Activated naive CD4-positive, alpha-beta T cell treated with anti-CD3 and anti-CD28 coated beads for 36 hours (primary cell): ENCODE results near the gene NRAS. TPM values are rescaled to one million over a fixed set of nuclear protein-coding genes. Genes with fewer than 3 reads are reported as not detected.

Experiments
- CTCF ChIA-PET: fragments of 350-600 bp; sonication (Branson Sonifier 250); formaldehyde crosslinking; loops from one replicate; lab custom pipeline; 2021; ENCODE audit warnings: antibody characterized with exemption; lab: Charles Lee
- DNase-seq: peaks from one replicate; pipeline ENCODE4 v3.0.0-alpha.2; 2020
- H3K27ac Mint-ChIP-seq: one replicate; pipeline ENCODE4 v1.8.0; 2021; ENCODE audit warnings: mild to moderate bottlenecking, mixed read lengths
- H3K27me3 Mint-ChIP-seq: one replicate; pipeline ENCODE4 v1.8.0; 2021; ENCODE audit warnings: low read depth, mixed read lengths
- H3K36me3 Mint-ChIP-seq: one replicate; pipeline ENCODE4 v1.8.0; 2021; ENCODE audit warnings: low read depth, mixed read lengths
- H3K4me1 Mint-ChIP-seq: one replicate; pipeline ENCODE4 v1.8.0; 2021; ENCODE audit warnings: low read depth, mixed read lengths
- H3K4me3 Mint-ChIP-seq: one replicate; pipeline ENCODE4 v1.8.0; 2021; ENCODE audit warnings: mild to moderate bottlenecking, moderate library complexity, mixed read lengths
- H3K9me3 Mint-ChIP-seq: one replicate; pipeline ENCODE4 v1.8.0; 2021; ENCODE audit warnings: mixed read lengths
- intact Hi-C: fragments of 100-400 bp; cut with micrococcal nuclease; formaldehyde crosslinking; loops from one replicate; pipeline ENCODE4 v1.15.1; 2023
- total RNA-seq, 2 experiments: library from RNA; stranded (reverse); gene quantifications; one replicate each; pipeline ENCODE4 v1.2.3, GENCODE V29; 2021

The NRAS gene
- total RNA-seq, 2 experiments from 2014 or later = 42.1 to 43.9 TPM

- Mint-ChIP-seq H3K27me3 (peaks cover 1% of the 10 kb centered on the region), H3K27ac (no peak within 1 kb of the TSS), H3K36me3 (no peaks in the 10 kb centered on the region), H3K4me3 (peak within 1 kb of the TSS; percentile 87), H3K9me3 (no peaks in the 10 kb centered on the region), H3K4me1 (peaks cover 4% of the 10 kb centered on the region)
- intact Hi-C loops = loop anchor here (1.0 to 10.0 kb wide), 8 partner anchors 47 to 692 kb away; partner anchors contain the start of genes BCAS2, CSDE1, NRAS and OLFML3
- DNase-seq = no peak
- CTCF ChIA-PET = interaction anchor here (0.8 to 4.4 kb wide), 3 partner anchors 11 to 322 kb away, joined by 3 to 31 read pairs (median 5); no protein-coding TSS in a partner anchor
Measured at GRCh38 chr1:114669562-114670082, 46.9 kb downstream of the NRAS start, which contains the start of gene DENND2C. TSS of gene DENND2C (minus strand) at chr1:114670049. CDS start at chr1:114625984, 44,065 bp downstream.

- Mint-ChIP-seq H3K36me3 (no peaks in the 10 kb centered on the region), H3K4me3 (peak overlapping the region; percentile 87), H3K9me3 (no peaks in the 10 kb centered on the region), H3K27me3 (peaks cover 1% of the 10 kb centered on the region), H3K27ac (no peak overlapping the region), H3K4me1 (peaks cover 4% of the 10 kb centered on the region)
- CTCF ChIA-PET = interaction anchor here (0.8 to 4.4 kb wide), 3 partner anchors 11 to 322 kb away, joined by 3 to 31 read pairs (median 5); no protein-coding TSS in a partner anchor
- intact Hi-C loops = no loop called here
- DNase-seq = peak; percentile 5
Measured at GRCh38 chr1:114668784-114669561, 47.6 kb downstream of the NRAS start.

GRCh38 chr1:114668373-114668772, 48.2 kb downstream of the NRAS start:
- intact Hi-C loops = no loop called here
- Mint-ChIP-seq H3K4me1 (peaks cover 4% of the 10 kb centered on the region), H3K27me3 (peaks cover 1% of the 10 kb centered on the region), H3K36me3 (no peaks in the 10 kb centered on the region), H3K27ac (no peak overlapping the region), H3K9me3 (no peaks in the 10 kb centered on the region), H3K4me3 (no peak overlapping the region)
- no peak for DNase-seq
- CTCF ChIA-PET = interaction anchor here (1.7 to 4.4 kb wide), 3 partner anchors 12 to 321 kb away, joined by 3 to 31 read pairs (median 5); no protein-coding TSS in a partner anchor

- no peak overlapping the region for H3K27ac Mint-ChIP-seq
- H3K4me3 Mint-ChIP-seq = no peak overlapping the region
- DNase-seq = no peak
- H3K4me1 Mint-ChIP-seq = peaks cover 4% of the 10 kb centered on the region
- H3K36me3 Mint-ChIP-seq = no peaks in the 10 kb centered on the region
- H3K27me3 Mint-ChIP-seq = peaks cover 1% of the 10 kb centered on the region
- CTCF ChIA-PET = interaction anchor here (0.6 to 1.7 kb wide), 2 partner anchors 320 to 449 kb away, joined by 3 to 4 read pairs; no protein-coding TSS in a partner anchor
- intact Hi-C loops = no loop called here
- H3K9me3 Mint-ChIP-seq = no peaks in the 10 kb centered on the region
Measured at GRCh38 chr1:114666954-114667353, 49.6 kb downstream of the NRAS start.

- intact Hi-C loops = no loop called here
Measured at GRCh38 chr1:114660238-114660637, 56.3 kb downstream of the NRAS start.

More at GRCh38 chr1:114660238-114660637, 56.3 kb downstream of the NRAS start:
- DNase-seq = no peak
- Mint-ChIP-seq H3K4me1 (no peaks in the 10 kb centered on the region), H3K9me3 (no peaks in the 10 kb centered on the region), H3K27ac (no peak overlapping the region), H3K4me3 (no peak overlapping the region), H3K36me3 (no peaks in the 10 kb centered on the region), H3K27me3 (peaks cover 10% of the 10 kb centered on the region)
- CTCF ChIA-PET = interaction anchor here (0.8 kb wide), 1 partner anchor 313 kb away, joined by 3 read pairs; no protein-coding TSS in a partner anchor

Other genes starting within 250 kb of the NRAS start
- 10 to 100 TPM; 23.1 to 25.0 TPM for gene TRIM33, start 205.6 kb downstream of the NRAS start, total RNA-seq
- 10 to 100 TPM; 46.5 to 48.0 TPM for gene BCAS2, start 135.2 kb downstream of the NRAS start, total RNA-seq
- under 1 TPM; 0.31 to 0.47 TPM for gene DENND2C, start 46.7 kb downstream of the NRAS start, total RNA-seq
- gene AMPD1, start 21.2 kb downstream of the NRAS start, total RNA-seq = not detected
- 100 to 1,000 TPM; 533 to 579 TPM for gene CSDE1, start 41.2 kb upstream of the NRAS start, total RNA-seq
- gene SIKE1, start 63.9 kb upstream of the NRAS start, total RNA-seq = 10 to 100 TPM; 60.2 to 60.6 TPM
- gene SYCP1, start 138.1 kb upstream of the NRAS start, total RNA-seq = not detected